Lower leg skin (tissue), 4 donors: ENCODE results near the gene GAP43. TPM values are rescaled to one million over a fixed set of nuclear protein-coding genes. Genes with fewer than 3 reads are reported as not detected.

ENCODE experiments used
- DNase-seq, 2 donors: peaks; one replicate each; pipeline ENCODE4 v3.0.0-alpha.2; 2019; ENCODE audit warnings: low spot score in 2 of 2
- H3K4me3 ChIP-seq: fragments of 200-600 bp; sonication (generic); 2 replicates; pipeline ENCODE4 v1.5.1; 2017; ENCODE audit warnings: mild to moderate bottlenecking, low read depth; ENCODE audit not compliant: poor library complexity, severe bottlenecking
- CTCF ChIP-seq, 3 donors: fragments of 450-650 bp; IDR thresholded peaks; one replicate each; pipeline ENCODE4 v1.5.1; 2016; ENCODE audit warnings: antibody characterized with exemption in 3 of 3, mild to moderate bottlenecking in 3 of 3, moderate library complexity in 2 of 3
- POLR2A ChIP-seq, 2 donors: fragments of 450-650 bp; IDR thresholded peaks; one replicate each; pipeline ENCODE4 v1.6.1; 2016 to 2017; ENCODE audit warnings: antibody characterized with exemption in 2 of 2, mild to moderate bottlenecking in 1 of 2, moderate library complexity in 1 of 2
- WGBS, 2 donors: methylation state at CpG; one replicate each; pipeline ENCODE4 v1.1.5; 2018; 5-methylcytosine and 5-hydroxymethylcytosine counted together
- intact Hi-C: fragments of 100-400 bp; cut with DNase I; formaldehyde crosslinking; loops from one replicate; pipeline ENCODE4 v1.15.0; 2023; ENCODE audit warnings: low total_unique reads
- total RNA-seq, 4 donors: library from RNA; depleted of rRNA; stranded (reverse); fragments of >200 nt; gene quantifications; one replicate each; pipeline ENCODE4 v1.1.0, GENCODE V29; 2016

The GAP43 gene
- total RNA-seq = under 1 TPM in 1 of 4 donors, not detected in 3; 0.13 TPM

- 8% methylated on average over 20 of the region's 20 CpGs for WGBS, 2 donors
- intact Hi-C loops = no loop called here
- H3K4me3 ChIP-seq = no peak within 1 kb of the TSS
- TF ChIP-seq CTCF (IDR thresholded peaks at IDR 0.05) = no peak
- no peak for TF ChIP-seq POLR2A (IDR thresholded peaks at IDR 0.05)
- no peak for DNase-seq
These were observed at the start of gene GAP43 for GRCh38 chr3:115623044-115623868. Gene GAP43 (plus strand): TSS chr3:115623510. CDS start chr3:115623690, 180 bp downstream.

- DNase-seq = no peak
- intact Hi-C loops = no loop called here
- TF ChIP-seq CTCF (IDR thresholded peaks at IDR 0.05) (no peak), POLR2A (IDR thresholded peaks at IDR 0.05) (no peak)
- 37 to 46% methylated on average over 4 of the region's 4 CpGs for WGBS, 2 donors
- H3K4me3 ChIP-seq = no peak overlapping the region
These were observed 46.9 kb upstream of the GAP43 start for GRCh38 chr3:115576325-115576875.

- H3K4me3 ChIP-seq = no peak overlapping the region
- TF ChIP-seq CTCF (IDR thresholded peaks at IDR 0.05) (no peak), POLR2A (IDR thresholded peaks at IDR 0.05) (no peak)
- no peak for DNase-seq
- whole genome bisulfite sequencing, 2 donors = 79 to 83% methylated on average over 2 of the region's 2 CpGs
- intact Hi-C loops = no loop called here
These were observed 46.3 kb upstream of the GAP43 start for GRCh38 chr3:115577000-115577399.

GRCh38 chr3:115578331-115578730 lies 45.0 kb upstream of the GAP43 start:
- no peak for DNase-seq
- intact Hi-C loops = no loop called here
- TF ChIP-seq CTCF (IDR thresholded peaks at IDR 0.05) = no peak
- no peak for TF ChIP-seq POLR2A (IDR thresholded peaks at IDR 0.05)
- 88% methylated on average over 1 of the region's 1 CpG for WGBS, 2 donors
- H3K4me3 ChIP-seq = no peak overlapping the region

GRCh38 chr3:115580566-115580965 lies 42.7 kb upstream of the GAP43 start:
- H3K4me3 ChIP-seq = no peak overlapping the region
- intact Hi-C loops = no loop called here
- no peak for TF ChIP-seq CTCF (IDR thresholded peaks at IDR 0.05)
- TF ChIP-seq POLR2A (IDR thresholded peaks at IDR 0.05) = no peak
- no peak for DNase-seq
- WGBS, 2 donors = 45 to 76% methylated on average over 1 of the region's 1 CpG
